ENCODE data around the gene CWC27. TPM values are rescaled to one million over a fixed set of nuclear protein-coding genes. Genes with fewer than 3 reads are reported as not detected.

The CWC27 gene
- total RNA-seq, 1 donor from 2014 or later, result 19.2 TPM

- H3K4me3 ChIP-seq, result no peak overlapping the region
- peaks cover 5% of the 10 kb centered on the region for H3K4me1 ChIP-seq
- H3K9me3 ChIP-seq, result no peaks in the 10 kb centered on the region
- TF ChIP-seq POLR2A (IDR thresholded peaks at IDR 0.05) (no peak), POLR2AphosphoS5 (IDR thresholded peaks at IDR 0.05; ENCODE audit: insufficient read depth in 1 of 2, low read depth in 1 of 2) (no peak), CTCF (IDR thresholded peaks at IDR 0.05) (no peak)
- H3K27ac ChIP-seq, result no peak overlapping the region
- intact Hi-C loops (cut with DNase I), result no loop called here
- peaks cover 0 to 3% of the 10 kb centered on the region in 2 donors for H3K36me3 ChIP-seq
- no peaks in the 10 kb centered on the region for H3K27me3 ChIP-seq
- no peak for DNase-seq (ENCODE audit: extremely low spot score in 2 of 2)
Measured at GRCh38 chr5:64979531-64979930, 210.8 kb downstream of the CWC27 start.

DNA sequence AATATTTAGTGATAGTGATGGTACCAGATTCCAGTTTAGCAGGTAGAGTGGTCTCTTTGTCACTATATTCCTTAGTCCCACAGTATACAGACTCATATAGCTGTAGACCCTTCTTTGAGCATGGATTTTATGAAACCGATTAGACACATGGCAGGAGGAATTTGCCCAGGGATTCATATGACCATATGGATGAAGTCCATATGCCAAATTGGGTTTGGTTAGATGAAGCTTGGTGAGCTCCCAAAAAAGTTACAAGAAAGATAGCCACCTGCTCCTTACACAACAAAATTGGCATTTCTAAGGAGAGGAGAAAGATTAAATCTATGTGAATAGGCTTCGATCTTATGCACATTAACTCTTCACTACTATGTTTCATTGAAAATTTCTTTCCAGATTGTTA lies 211.4 kb downstream of the CWC27 start:
- intact Hi-C loops (cut with DNase I), result no loop called here
- Histone ChIP-seq H3K27me3 (no peaks in the 10 kb centered on the region), H3K27ac (no peak overlapping the region), H3K4me1 (peaks cover 5% of the 10 kb centered on the region), H3K36me3 (peaks cover 0 to 3% of the 10 kb centered on the region in 2 donors), H3K9me3 (no peaks in the 10 kb centered on the region), H3K4me3 (no peak overlapping the region)
- TF ChIP-seq CTCF (IDR thresholded peaks at IDR 0.05) (no peak), POLR2A (IDR thresholded peaks at IDR 0.05) (no peak), POLR2AphosphoS5 (IDR thresholded peaks at IDR 0.05; ENCODE audit: insufficient read depth in 1 of 2, low read depth in 1 of 2) (no peak)
- no peak for DNase-seq (ENCODE audit: extremely low spot score in 2 of 2)

GRCh38 chr5:64987768-64988167 lies 219.0 kb downstream of the CWC27 start:
- no peak overlapping the region for H3K4me3 ChIP-seq
- no peaks in the 10 kb centered on the region for H3K9me3 ChIP-seq
- no peaks in the 10 kb centered on the region for H3K4me1 ChIP-seq
- H3K27ac ChIP-seq, result no peak overlapping the region
- DNase-seq (ENCODE audit: extremely low spot score in 2 of 2), result no peak
- no peaks in the 10 kb centered on the region for H3K36me3 ChIP-seq
- TF ChIP-seq CTCF (IDR thresholded peaks at IDR 0.05) (no peak), POLR2AphosphoS5 (IDR thresholded peaks at IDR 0.05; ENCODE audit: insufficient read depth in 1 of 2, low read depth in 1 of 2) (no peak), POLR2A (IDR thresholded peaks at IDR 0.05) (no peak)
- intact Hi-C loops (cut with DNase I), result no loop called here
- no peaks in the 10 kb centered on the region for H3K27me3 ChIP-seq

- peaks cover 16% of the 10 kb centered on the region for H3K4me1 ChIP-seq
- no peaks in the 10 kb centered on the region for H3K27me3 ChIP-seq
- no peak overlapping the region for H3K4me3 ChIP-seq
- no peaks in the 10 kb centered on the region for H3K9me3 ChIP-seq
- no peaks in the 10 kb centered on the region for H3K36me3 ChIP-seq
- DNase-seq (ENCODE audit: extremely low spot score in 2 of 2), result no peak
- intact Hi-C loops (cut with DNase I), result no loop called here
- no peak overlapping the region for H3K27ac ChIP-seq
- TF ChIP-seq CTCF (IDR thresholded peaks at IDR 0.05) (no peak), POLR2A (IDR thresholded peaks at IDR 0.05) (no peak), POLR2AphosphoS5 (IDR thresholded peaks at IDR 0.05; ENCODE audit: insufficient read depth in 1 of 2, low read depth in 1 of 2) (no peak)
Measured at GRCh38 chr5:65009207-65009606, 240.5 kb downstream of the CWC27 start.

DNA sequence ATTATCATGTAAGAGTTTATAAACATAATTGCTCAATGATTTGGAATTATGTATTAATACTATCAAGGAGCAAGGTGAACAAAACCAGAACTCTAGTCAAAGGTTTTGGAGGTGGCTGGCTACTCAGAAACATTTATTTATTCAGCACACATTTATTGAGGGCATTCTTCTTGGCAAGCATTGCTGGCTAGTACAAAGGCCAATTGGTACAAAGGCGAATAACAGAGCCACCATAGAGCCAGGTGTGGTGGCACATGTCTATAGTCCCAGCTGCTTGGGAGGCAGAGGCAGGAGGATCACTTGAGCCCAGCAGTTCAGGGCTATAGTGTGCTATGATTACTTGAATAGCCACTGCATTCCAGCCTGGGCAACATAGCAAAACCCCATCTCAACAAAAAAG lies 242.1 kb downstream of the CWC27 start:
- no peaks in the 10 kb centered on the region for H3K27me3 ChIP-seq
- intact Hi-C loops (cut with DNase I), result no loop called here
- no peak for DNase-seq (ENCODE audit: extremely low spot score in 2 of 2)
- no peaks in the 10 kb centered on the region for H3K36me3 ChIP-seq
- H3K4me1 ChIP-seq, result peaks cover 16% of the 10 kb centered on the region
- TF ChIP-seq CTCF (IDR thresholded peaks at IDR 0.05) (no peak), POLR2A (IDR thresholded peaks at IDR 0.05) (no peak), POLR2AphosphoS5 (IDR thresholded peaks at IDR 0.05; ENCODE audit: insufficient read depth in 1 of 2, low read depth in 1 of 2) (no peak)
- H3K27ac ChIP-seq, result no peak overlapping the region
- no peaks in the 10 kb centered on the region for H3K9me3 ChIP-seq
- no peak overlapping the region for H3K4me3 ChIP-seq

All from vagina (tissue), 2 donors.